Epithelial cell of esophagus (primary cell): Measurements from ENCODE around the gene DPP7.

Experiments
- DNase-seq: peaks from one replicate; pipeline ENCODE4 v3.0.0; 2010; ENCODE audit warnings: low read depth
- H3K4me3 ChIP-seq: 2 replicates; pipeline ENCODE4 v1.5.1; 2011; ENCODE audit warnings: mild to moderate bottlenecking, low read length, control low read depth
- CTCF ChIP-seq: IDR thresholded peaks from 2 replicates; pipeline ENCODE4 v1.5.1; 2011; ENCODE audit warnings: low read depth, mild to moderate bottlenecking, low read length, control low read depth, inconsistent platforms; ENCODE audit not compliant: insufficient read depth; ENCODE audit errors: missing control alignments

DPP7 gene

DNA sequence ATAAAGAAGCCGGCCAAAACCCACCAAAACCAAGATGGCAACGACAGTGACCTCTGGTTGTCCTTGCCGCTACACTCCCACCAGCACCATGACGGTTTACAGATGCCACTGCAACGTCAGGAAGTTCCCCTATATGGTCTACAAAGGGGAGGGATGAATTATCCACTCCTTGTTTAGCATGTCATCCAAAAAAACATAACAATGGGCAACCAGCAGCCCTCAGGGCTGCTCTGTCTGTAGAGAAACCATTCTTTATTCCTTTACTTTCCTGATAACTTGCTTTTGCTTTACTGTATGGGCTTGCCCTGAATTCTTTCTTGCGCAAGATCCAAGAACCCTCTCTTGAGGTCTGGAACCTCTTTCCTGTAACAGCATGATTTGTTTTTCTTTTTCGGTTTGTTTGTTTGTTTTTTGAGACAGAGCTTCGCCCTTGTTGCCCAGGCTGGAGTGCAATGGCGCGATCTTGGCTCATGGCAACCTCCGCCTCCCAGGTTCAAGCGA, 39.2 kb downstream of the DPP7 start:
- peak; percentile 51 for DNase-seq
- no peak overlapping the region for H3K4me3 ChIP-seq
- TF ChIP-seq CTCF: no peak

DNA sequence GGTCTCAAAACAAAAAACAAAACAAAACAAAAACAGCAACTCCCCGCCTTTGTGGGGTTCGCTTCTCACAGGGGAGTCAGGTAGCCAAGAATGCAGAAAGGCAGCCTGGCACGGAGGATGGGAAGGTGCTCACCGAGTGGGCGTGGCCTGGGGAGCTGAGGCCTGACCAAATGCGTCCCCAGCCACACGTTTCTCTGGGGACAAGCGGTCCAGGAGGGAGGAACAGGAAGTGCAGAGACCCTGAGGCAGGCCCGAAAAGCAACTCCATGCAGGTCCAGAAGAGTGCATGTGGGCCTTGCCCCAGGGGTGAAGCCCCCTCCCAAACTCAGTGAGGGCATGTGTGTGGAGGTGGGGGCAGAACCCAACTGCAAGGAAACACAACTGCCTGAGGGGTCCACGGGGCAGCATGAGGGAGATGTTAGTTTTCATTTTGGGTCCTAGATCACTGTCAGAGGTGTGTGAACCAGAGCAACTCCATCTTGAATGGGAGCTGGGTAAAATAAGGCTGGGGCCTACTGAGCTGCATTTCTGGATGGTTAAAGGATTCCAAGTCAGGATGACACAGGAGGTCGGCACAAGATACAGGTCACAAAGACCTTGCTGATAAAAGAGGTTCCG, 39.8 kb downstream of the DPP7 start:
- no peak for TF ChIP-seq CTCF
- no peak for DNase-seq
- no peak overlapping the region for H3K4me3 ChIP-seq

DNA sequence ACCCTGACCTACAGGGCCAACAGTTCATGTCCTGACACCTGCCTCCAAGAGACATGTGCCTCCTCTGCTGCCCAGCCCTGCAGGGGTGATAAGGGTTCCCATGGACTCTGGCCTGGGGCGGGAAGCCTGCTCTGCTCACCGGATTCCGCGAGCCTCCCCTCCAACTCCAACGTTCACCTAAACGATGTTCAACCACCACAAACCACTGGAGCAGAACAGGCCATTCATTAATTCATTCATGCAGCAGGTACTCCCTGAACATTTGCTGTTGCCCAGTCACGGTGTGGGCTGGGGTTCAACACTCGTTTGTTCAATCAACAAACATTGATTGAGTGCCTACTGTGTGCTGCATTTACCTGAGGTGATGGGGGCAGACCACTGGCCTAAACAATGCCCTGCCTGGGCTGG, 40.5 kb downstream of the DPP7 start:
- TF ChIP-seq CTCF: no peak
- no peak for DNase-seq
- no peak overlapping the region for H3K4me3 ChIP-seq

DNA sequence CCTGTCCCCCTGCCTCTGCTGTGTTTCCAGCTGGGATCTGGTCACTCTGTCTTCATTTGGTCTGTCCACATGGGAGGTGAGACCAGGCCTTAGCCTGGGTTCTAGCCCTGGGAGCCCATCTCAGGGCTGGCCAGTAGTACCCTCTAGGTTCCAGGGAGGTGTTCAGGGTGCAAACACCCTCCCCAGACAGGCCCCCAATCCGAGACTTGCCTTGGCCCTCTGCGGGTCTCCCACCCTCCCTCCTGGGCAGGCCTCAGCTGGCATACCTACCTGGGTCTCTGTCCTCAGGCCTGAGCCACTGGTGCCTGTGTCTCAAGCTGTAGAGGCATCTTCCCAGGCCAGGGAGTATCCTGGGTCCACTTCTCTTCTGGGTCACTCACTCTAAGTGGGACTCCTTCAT, 43.3 kb downstream of the DPP7 start:
- no peak for DNase-seq
- TF ChIP-seq CTCF: no peak
- H3K4me3 ChIP-seq: no peak overlapping the region

GRCh38 chr9:137070906-137071275, 43.6 kb downstream of the DPP7 start:
- H3K4me3 ChIP-seq: peak overlapping the region; percentile 32
- peak; percentile 11 for TF ChIP-seq CTCF
- no peak for DNase-seq

- no peak for TF ChIP-seq CTCF
These were observed 44.2 kb downstream of the DPP7 start, which contains the start of gene SAPCD2 for GRCh38 chr9:137070201-137070905. Gene SAPCD2 (minus strand): TSS chr9:137070557. CDS start chr9:137070460, 97 bp downstream.

More at GRCh38 chr9:137070201-137070905, 44.2 kb downstream of the DPP7 start, which contains the start of gene SAPCD2:
- peak within 1 kb of the TSS; percentile 40 for H3K4me3 ChIP-seq
- peak; percentile 90 for DNase-seq
